NB4 (cell line): ENCODE data around the gene DYNC1I1.
A peak's percentile ranks its signal among the peaks of the same experiment; 100 is the strongest.

ENCODE experiments used
- DNase-seq: peaks from one replicate; pipeline ENCODE4 v3.0.0; 2010; ENCODE audit warnings: low read depth
- H3K4me3 ChIP-seq: one replicate; pipeline ENCODE4 v1.5.1; 2011; ENCODE audit warnings: mild to moderate bottlenecking, low read depth, low read length, moderate library complexity
- MYC ChIP-seq: IDR thresholded peaks from 2 replicates; pipeline ENCODE4 v1.6.1; 2011; ENCODE audit warnings: low read depth, low read length
- POLR2A ChIP-seq: IDR thresholded peaks from 2 replicates; pipeline ENCODE4 v1.6.1; 2011; ENCODE audit warnings: mild to moderate bottlenecking; ENCODE audit not compliant: insufficient read length; ENCODE audit errors: extremely low read depth
- TF ChIP-seq, protein P1 (sequence below): IDR thresholded peaks from one replicate; pipeline ENCODE4 v1.5.1; 2012; ENCODE audit warnings: low read depth, low read length
- TF ChIP-seq, protein P2 (sequence below): IDR thresholded peaks from 2 replicates; pipeline ENCODE4 v1.6.1; 2011; ENCODE audit warnings: low read depth, low read length

DYNC1I1 gene

DNA sequence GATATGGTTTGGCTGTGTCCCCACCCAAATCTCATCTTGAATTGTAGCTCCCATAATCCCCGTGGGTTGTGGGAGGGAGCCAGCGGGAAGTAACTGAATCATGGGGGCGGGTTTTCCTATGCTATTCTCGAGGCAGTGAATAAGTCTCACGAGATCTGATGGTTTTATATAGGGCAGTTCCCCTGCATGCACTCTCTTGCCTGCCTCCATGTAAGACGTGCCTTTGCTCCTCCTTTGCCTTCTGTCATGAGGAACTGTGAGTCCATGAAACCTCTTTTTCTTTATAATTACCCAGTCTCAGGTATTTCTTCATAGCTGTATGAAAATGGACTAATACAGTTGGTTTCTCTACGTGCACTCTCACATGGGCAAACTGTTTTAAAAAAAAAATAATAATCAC, 341.8 kb downstream of the DYNC1I1 start:
- H3K4me3 ChIP-seq = no peak overlapping the region
- TF ChIP-seq POLR2A (no peak), MYC (no peak)
- TF ChIP-seq, protein P1, sequence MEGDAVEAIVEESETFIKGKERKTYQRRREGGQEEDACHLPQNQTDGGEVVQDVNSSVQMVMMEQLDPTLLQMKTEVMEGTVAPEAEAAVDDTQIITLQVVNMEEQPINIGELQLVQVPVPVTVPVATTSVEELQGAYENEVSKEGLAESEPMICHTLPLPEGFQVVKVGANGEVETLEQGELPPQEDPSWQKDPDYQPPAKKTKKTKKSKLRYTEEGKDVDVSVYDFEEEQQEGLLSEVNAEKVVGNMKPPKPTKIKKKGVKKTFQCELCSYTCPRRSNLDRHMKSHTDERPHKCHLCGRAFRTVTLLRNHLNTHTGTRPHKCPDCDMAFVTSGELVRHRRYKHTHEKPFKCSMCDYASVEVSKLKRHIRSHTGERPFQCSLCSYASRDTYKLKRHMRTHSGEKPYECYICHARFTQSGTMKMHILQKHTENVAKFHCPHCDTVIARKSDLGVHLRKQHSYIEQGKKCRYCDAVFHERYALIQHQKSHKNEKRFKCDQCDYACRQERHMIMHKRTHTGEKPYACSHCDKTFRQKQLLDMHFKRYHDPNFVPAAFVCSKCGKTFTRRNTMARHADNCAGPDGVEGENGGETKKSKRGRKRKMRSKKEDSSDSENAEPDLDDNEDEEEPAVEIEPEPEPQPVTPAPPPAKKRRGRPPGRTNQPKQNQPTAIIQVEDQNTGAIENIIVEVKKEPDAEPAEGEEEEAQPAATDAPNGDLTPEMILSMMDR = no peak
- TF ChIP-seq, protein P2, sequence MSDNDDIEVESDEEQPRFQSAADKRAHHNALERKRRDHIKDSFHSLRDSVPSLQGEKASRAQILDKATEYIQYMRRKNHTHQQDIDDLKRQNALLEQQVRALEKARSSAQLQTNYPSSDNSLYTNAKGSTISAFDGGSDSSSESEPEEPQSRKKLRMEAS = no peak
- no peak for DNase-seq

DNA sequence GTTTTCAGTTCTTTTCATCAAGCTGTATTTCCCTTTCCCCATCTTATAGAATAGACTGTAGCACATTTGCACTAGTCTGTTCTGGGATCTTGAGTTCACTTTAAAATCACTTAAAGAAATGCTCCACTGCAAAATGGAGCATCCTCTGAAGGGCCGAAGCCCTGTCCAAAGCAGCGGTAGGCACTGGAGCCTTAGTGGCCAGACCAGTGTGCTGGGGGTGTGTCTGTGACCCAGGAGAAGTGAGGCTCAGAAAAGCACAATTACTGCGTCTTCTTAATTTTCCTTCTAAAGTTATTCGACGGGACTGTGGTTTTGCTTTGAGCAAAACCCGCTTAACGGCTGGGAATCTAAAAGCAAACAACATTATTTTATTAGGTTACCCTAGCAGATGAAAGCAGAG, 343.8 kb downstream of the DYNC1I1 start:
- no peak overlapping the region for H3K4me3 ChIP-seq
- DNase-seq = no peak
- TF ChIP-seq, protein P2 = no peak
- no peak for TF ChIP-seq MYC
- TF ChIP-seq POLR2A = no peak
- TF ChIP-seq, protein P1 = no peak

DNA sequence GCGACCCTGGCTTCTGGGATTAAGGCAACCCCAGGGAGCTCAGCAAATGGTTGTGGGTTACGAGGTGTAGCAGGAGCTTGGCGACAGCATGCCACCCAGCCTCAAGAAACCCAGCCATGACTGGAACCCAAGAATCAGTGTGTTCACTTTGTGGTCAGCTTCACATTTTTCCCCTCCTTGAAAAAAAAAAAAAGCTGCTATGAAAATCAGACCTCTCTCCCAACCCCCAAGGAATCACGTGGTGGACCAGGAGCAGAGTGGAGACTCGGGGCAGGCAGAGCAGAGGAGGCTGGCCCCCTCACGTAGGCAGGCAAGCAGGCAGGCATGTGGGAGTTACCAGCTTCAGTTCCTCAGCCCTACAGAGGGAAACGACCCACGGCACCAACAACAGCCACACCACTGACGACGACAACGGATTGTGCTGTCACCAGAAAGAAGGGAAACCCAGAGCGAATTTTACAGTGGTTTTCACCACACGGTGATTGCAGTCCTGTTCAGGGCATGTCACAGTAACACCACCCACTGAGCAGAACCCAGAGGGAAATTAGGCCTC, 346.2 kb downstream of the DYNC1I1 start:
- TF ChIP-seq, protein P1 = no peak
- TF ChIP-seq MYC (no peak), POLR2A (no peak)
- TF ChIP-seq, protein P2 = no peak
- H3K4me3 ChIP-seq = no peak overlapping the region
- DNase-seq = peak; percentile 23

DNA sequence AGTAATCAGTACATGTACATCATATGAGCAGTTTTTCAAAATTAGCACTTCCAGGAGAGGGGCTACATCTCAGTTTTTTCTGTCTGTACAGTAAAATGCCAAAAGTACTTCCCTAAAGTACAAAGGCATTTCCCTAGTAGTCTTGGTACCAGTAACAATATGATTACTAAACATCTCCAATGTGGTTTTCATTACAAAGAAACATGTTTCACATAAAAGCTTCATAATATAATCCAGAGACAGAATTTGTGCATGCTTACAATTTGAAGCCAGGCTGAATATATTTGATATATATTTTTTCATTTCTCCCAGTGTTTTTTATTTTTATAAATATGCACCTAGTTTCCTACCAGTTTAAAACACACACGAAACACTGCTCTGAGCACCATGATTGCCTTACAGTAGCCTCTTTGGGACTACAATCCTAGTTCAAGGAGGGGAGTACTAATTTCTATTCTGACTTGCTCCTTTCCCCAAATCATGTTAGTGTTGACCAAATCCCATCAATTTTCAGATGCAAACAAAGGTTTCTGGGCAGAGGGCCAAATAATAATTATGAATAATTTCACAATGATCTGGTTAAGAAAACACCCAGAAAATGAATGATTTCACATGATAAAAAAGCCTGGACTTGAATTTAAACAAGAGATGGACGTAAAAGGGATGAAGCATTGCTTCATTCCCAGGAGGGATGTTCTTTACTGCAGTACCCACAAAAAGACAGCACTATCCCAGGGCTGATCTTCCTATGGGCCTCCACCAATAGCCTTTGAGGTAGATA, 348.3 kb downstream of the DYNC1I1 start:
- DNase-seq = no peak
- TF ChIP-seq, protein P2 = no peak
- TF ChIP-seq MYC (no peak), POLR2A (no peak)
- TF ChIP-seq, protein P1 = no peak
- H3K4me3 ChIP-seq = no peak overlapping the region

DNA sequence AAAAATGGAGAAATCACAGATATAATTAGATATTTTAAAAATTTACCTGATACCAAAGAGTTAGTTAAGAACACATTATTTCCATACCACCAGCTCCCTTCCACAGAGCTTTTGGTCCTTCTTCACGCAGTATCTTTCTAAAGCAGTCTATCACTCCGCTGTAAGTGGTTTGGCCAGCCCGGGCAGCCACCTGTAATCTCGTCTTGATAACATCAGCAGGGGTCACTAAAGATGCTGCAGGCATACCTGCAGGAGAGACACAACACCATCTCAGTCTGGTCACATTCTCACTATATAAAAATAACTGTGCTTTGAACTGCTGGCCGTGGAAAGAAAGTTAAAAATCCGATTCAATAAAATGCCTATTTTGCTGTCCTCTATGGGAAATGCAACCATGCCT, 349.4 kb downstream of the DYNC1I1 start:
- H3K4me3 ChIP-seq = no peak overlapping the region
- no peak for DNase-seq
- TF ChIP-seq POLR2A (no peak), MYC (no peak)
- TF ChIP-seq, protein P1 = no peak
- TF ChIP-seq, protein P2 = no peak
